ENCODE results near the gene ZNF429. TPM values are rescaled to one million over a fixed set of nuclear protein-coding genes. Genes with fewer than 3 reads are reported as not detected.
"Not testable (repeated sequence)": the region's sequence is repeated elsewhere in the genome, so short reads cannot be mapped to it uniquely, and the experiment has no call there.

The ZNF429 gene
- total and polyA plus RNA-seq, 2 donors (not counting 3 experiments of a cell fraction or from before 2014, with no cell fraction given), result 2.1 to 2.6 TPM

GRCh38 chr19:21474671-21475181 lies 30.7 kb upstream of the ZNF429 start:
- Histone ChIP-seq H3K4me2 (ENCODE audit: insufficient read depth, low read length) (no peak overlapping the region), H3K36me3 (ENCODE audit: control insufficient read depth in 2 of 2, extremely low read depth in 1 of 2, insufficient read depth in 2 of 2, low read length in 2 of 2) (no peaks in the 10 kb centered on the region), H3K4me1 (ENCODE audit: control insufficient read depth, extremely low read depth, insufficient read depth, low read length) (no peaks in the 10 kb centered on the region), H3K27ac (ENCODE audit: insufficient read depth, low read depth, low read length) (no peak overlapping the region), H4K20me1 (replicated peaks; ENCODE audit: control insufficient read depth, extremely low read depth, insufficient read depth, low read length) (no peaks in the 10 kb centered on the region), H3K9me3 (replicated peaks; ENCODE audit: control insufficient read depth, insufficient read depth, low read length) (peaks cover under 1% of the 10 kb centered on the region), H2AFZ (ENCODE audit: low read depth, low read length) (no peak overlapping the region), H3K9ac (replicated peaks; ENCODE audit: extremely low read depth, insufficient read depth, low read length) (no peak overlapping the region), H3K4me3 (replicated peaks in 1 of 3; ENCODE audit: insufficient read depth in 1 of 3, low read depth in 1 of 3, low read length in 3 of 3) (no peak overlapping the region), H3K9me1 (replicated peaks; ENCODE audit: control insufficient read depth, extremely low read depth, insufficient read depth, low read length) (no peaks in the 10 kb centered on the region), H3K79me2 (ENCODE audit: control insufficient read depth, insufficient read depth, low read length) (no peaks in the 10 kb centered on the region), H3K27me3 (ENCODE audit: control insufficient read depth in 2 of 2, insufficient read depth in 2 of 2, low read length in 2 of 2) (no peaks in the 10 kb centered on the region)
- dilution Hi-C loops (cut with MboI; ENCODE audit: extremely low pct_ligation_motif_present, low sequenced_read_pairs) (no loop called here), intact Hi-C loops (cut with micrococcal nuclease) (no loop called here)
- BruUV-seq (replicated peaks), result no TSS peak
- no peak for TF ChIP-seq POLR2A (IDR thresholded peaks at IDR 0.05; ENCODE audit: low read depth, low read length)
- no peak for TF ChIP-seq GATA2 (IDR thresholded peaks at IDR 0.05; ENCODE audit: insufficient read depth, insufficient read length, low read depth, low read length)
- TF ChIP-seq MYC (IDR thresholded peaks at IDR 0.05; ENCODE audit: low read depth, low read length), result no peak
- no peak for TF ChIP-seq FOS (IDR thresholded peaks at IDR 0.05; ENCODE audit: borderline replicate concordance, insufficient read depth, low read length)
- TF ChIP-seq JUN (IDR thresholded peaks at IDR 0.05; ENCODE audit: borderline replicate concordance, insufficient read depth, insufficient read length, low read depth), result no peak
- FAIRE-seq, result no peak
- DNase-seq (ENCODE audit: low read depth, low spot score), result no peak
- CTCF ChIA-PET, result no interaction called here
- POLR2A ChIA-PET, result no interaction called here

GRCh38 chr19:21482361-21482760 lies 23.0 kb upstream of the ZNF429 start:
- H4K20me1 ChIP-seq (replicated peaks; ENCODE audit: control insufficient read depth, extremely low read depth, insufficient read depth, low read length); H3K4me3 ChIP-seq (replicated peaks in 1 of 3; ENCODE audit: insufficient read depth in 1 of 3, low read depth in 1 of 3, low read length in 3 of 3); intact Hi-C loops (cut with micrococcal nuclease); H3K4me2 ChIP-seq (ENCODE audit: insufficient read depth, low read length); CTCF ChIA-PET; H3K4me1 ChIP-seq (ENCODE audit: control insufficient read depth, extremely low read depth, insufficient read depth, low read length); H3K27me3 ChIP-seq (ENCODE audit: control insufficient read depth in 2 of 2, insufficient read depth in 2 of 2, low read length in 2 of 2); H3K9ac ChIP-seq (replicated peaks; ENCODE audit: extremely low read depth, insufficient read depth, low read length); POLR2A ChIA-PET; H3K36me3 ChIP-seq (ENCODE audit: control insufficient read depth in 2 of 2, extremely low read depth in 1 of 2, insufficient read depth in 2 of 2, low read length in 2 of 2); H3K79me2 ChIP-seq (ENCODE audit: control insufficient read depth, insufficient read depth, low read length); dilution Hi-C loops (cut with MboI; ENCODE audit: extremely low pct_ligation_motif_present, low sequenced_read_pairs); H2AFZ ChIP-seq (ENCODE audit: low read depth, low read length); H3K27ac ChIP-seq (ENCODE audit: insufficient read depth, low read depth, low read length); DNase-seq (ENCODE audit: low read depth, low spot score); BruUV-seq (replicated peaks); H3K9me3 ChIP-seq (replicated peaks; ENCODE audit: control insufficient read depth, insufficient read depth, low read length); FAIRE-seq; H3K9me1 ChIP-seq (replicated peaks; ENCODE audit: control insufficient read depth, extremely low read depth, insufficient read depth, low read length): not testable (repeated sequence)

Measured in endothelial cell of umbilical vein (primary cell).